ENCODE results near the gene DUSP3.

DUSP3 gene

GRCh38 chr17:43767713-43768059, 11.1 kb downstream of the DUSP3 start:
- no peak for DNase-seq

- no peak for DNase-seq
These were observed 11.6 kb downstream of the DUSP3 start for GRCh38 chr17:43767053-43767712.

GRCh38 chr17:43766413-43767052, 12.2 kb downstream of the DUSP3 start:
- DNase-seq = peak; percentile 38

DNA sequence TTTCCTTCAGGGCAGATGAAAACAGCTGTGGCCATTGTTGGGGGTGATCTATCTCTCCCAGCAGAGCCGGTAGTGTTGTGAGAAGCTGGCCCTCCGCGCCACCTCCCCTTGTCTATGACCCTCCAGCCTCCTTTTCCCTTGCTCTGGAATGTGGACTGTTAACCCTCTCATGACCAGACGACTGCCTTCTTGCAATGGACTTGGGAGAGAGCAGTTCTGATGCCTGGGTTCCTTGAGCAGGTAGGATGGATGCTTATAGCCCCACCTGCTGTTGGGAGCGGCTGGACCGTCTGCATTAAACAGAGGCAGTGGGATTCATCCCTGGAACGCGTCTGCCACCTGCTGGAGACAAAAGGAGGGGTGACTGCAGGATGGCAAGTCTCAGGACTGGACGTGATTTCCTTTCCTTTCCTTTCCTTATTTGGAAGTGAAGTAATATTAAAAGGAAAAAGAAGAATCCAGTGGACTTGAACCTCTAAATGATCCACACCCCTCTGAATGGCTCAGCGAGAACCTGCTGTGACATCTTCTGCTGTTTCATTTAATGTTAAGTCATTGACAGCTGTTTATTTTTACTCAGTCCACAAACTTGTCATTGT, 18.4 kb downstream of the DUSP3 start:
- DNase-seq = peak; percentile 93

DNA sequence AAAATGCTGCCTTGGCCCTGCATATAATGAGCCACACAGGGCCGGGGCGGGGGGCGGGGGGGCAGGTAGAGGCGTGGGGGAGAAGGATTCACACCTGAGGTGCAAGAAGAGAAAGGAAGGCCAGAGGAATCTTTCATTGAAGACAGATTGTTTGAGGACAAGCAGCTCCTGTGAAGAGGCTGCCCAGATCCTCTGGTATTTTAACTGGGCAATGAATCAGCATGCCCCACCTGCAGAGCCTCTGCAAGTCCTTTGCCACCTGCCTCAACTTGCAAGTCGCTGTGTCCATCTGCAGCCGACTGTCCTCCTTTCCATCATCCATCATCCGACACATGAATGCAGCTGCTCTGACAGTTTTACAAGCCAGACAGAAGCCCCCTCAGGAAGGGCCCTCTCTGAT, 18.9 kb downstream of the DUSP3 start:
- no peak for DNase-seq

GRCh38 chr17:43758497-43759174, 20.1 kb downstream of the DUSP3 start, which contains the start of gene SOST:
Gene SOST, minus strand, starts transcription at chr17:43758791. Its CDS starts 50 bp downstream, at chr17:43758741.
- DNase-seq = no peak

- DNase-seq = no peak
These were observed 20.7 kb downstream of the DUSP3 start for GRCh38 chr17:43758086-43758485.

DNA sequence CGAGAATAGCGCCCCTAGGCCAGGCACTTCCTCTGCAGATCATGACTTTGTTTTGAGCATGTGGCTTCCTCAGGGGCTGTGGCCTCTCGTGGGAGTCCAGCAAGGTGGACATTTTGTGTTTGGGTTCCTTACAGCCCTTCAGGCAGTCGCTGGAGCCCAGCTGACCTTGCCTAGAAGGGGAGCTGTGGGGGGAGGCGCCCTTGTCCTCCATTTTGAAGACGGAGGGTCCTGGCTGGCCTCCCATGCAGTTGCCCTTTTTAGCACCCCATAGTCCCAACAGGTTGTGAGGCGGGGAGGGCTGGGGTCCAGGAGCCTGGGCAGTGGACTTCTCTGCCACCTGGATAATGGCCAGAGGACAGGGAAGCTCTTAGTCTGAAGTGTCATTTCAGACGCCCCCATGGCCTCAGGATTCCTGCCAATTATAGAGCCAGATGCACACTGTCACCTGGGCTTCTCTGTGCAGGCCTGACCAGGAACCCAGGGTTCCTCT, 21.6 kb downstream of the DUSP3 start:
- no peak for DNase-seq

GRCh38 chr17:43756201-43756600, 22.6 kb downstream of the DUSP3 start:
- DNase-seq = no peak

GRCh38 chr17:43755389-43755875, 23.3 kb downstream of the DUSP3 start:
- peak; percentile 24 for DNase-seq

DNA sequence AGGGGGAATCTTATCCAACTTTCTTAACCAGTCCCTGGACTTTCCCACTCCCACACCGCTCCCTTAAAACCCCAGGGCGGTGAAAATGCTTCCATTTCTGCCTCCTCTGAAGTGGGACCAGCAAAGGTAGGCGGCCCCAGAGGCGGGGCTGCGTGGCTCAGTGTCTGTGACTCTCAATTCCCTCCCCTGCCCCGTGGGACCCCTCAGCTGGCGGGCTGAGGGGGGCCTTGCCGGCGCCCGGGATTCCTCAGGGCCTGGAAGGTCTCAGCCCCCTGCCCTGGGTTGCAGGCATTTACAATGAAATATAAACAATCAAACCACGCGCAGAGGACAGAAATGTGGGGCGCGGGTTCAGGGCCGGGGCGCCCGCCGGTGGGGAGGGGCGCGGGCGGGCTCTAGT, 23.8 kb downstream of the DUSP3 start:
- DNase-seq = no peak

DNA sequence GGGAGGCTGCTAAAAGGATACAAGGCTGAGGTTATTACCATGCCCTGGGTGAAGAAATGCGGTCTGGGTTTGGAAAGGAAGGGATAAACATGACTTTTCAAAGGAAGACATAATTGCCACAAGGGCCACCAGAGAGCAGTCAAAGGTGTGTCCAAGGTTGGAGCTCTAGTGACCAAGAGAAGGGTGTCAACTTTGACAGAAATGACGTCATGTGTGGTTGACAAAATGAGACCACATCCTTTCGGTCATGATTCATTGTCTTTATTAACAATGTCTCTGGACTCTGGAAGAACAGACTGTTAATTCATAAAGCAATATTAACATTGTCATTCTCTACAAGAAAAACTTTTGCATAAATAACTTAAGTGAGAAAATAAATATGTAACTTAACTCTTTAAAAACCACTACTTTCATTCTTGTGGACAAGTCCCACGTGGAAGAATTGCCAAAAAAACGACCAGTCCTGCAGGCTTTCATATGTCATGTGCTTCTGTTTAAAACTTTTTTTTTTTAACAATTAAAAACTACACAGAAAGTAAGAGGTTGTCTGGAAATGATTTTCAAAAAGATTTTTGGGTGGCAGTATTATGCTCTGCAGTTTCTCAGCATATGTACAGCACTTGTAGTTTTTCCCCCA, 25.2 kb downstream of the DUSP3 start:
- DNase-seq = peak; percentile 36

GRCh38 chr17:43750153-43750552, 28.6 kb downstream of the DUSP3 start:
- no peak for DNase-seq

DNA sequence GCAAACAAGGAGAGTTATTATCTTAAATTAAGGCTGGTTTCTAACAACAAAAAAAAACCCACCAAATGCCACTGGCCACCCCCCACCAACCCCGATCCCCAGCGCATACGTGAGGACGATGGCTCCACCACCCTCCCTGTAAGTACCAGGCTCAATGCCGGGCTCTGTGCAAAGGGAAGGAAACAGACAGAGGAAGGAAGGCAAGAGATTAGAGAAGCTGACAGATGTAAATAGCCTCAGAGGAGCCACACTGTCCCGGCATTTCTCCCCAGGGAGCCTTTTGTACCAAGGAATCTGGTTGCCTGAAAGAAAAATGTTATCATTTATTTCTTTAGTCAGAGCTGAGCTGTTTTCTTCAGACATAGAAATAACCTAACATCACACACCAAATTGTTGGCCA, 33.2 kb downstream of the DUSP3 start:
- DNase-seq = no peak

GRCh38 chr17:43741636-43742035, 37.1 kb downstream of the DUSP3 start:
- DNase-seq = no peak

DNA sequence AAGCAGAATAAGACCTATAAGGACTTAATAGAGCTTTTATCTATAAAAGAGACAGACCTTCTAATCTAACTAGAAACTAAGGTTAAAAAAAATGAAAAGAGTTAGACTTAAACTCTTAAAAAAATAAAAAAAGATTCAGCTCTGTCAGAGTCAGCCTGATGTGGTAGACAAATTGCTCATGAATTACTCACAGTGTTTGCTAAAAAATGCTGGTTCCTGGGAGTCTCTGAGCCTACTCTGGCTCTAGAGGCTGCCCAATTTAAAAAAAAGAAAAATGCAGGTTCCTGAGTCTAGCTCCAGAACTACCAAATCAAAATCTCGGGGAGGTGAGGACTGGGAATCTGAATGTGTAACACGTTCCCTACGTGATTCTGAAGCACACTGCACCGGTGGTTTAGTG, 38.2 kb downstream of the DUSP3 start:
- no peak for DNase-seq

DNA sequence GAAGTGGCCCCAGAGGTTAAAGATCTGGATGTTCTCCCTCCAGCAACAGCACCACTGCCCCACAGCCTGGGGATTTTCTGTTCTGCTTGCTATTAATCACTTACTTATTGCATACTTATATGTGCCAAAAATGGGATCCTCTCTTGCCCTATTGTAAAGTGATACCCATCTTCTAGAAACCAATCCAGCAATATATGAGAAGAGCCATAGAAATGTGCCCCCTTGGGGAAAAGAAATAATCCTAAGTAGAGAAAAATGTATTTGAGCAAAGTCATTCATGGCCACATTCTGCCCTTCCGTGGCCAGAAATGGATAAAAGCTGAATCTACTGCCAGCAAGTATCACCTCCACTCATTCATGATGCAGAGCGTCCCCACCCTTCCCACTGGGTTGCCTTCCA, 41.1 kb downstream of the DUSP3 start:
- no peak for DNase-seq

DNA sequence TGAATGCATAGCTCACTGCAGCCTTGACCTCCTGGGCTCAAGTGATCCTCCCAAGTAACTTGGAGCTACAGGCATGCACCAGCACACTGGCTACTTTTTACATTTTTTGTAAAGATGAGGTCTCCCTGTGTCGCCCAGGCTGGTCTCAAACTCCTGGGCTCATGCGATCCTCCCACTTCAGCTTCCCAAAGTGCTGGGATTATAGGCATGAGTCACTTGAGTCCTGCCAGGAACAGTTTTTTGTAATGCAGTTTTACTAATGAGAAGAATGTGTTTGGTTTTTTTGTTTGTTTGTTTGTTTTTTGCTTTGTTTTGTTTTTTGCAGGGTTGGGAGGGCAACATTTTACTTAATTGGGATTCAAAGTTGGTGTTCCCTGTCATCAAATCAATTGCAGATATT, 42.4 kb downstream of the DUSP3 start:
- DNase-seq = no peak

GRCh38 chr17:43734376-43734775, 44.4 kb downstream of the DUSP3 start:
- no peak for DNase-seq

DNA sequence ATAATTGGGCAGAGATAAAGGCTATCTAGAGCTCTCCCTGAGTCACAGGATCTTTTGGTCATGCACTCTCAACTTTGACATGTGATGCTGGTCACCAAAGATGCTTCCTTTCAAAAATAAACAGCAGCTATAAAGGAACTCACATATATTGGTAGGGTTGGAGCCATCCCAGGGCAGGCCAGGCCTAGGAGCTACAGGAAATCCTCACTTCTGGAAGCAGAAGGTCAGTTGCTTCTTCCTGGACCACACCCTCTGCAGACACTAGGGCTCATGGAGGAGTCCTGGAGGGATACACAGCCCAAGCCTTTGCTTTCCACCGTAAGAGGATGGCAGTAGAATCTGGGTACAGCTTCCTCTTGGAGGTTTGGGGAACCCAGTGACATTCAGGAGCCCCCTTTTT, 44.8 kb downstream of the DUSP3 start:
- no peak for DNase-seq

DNA sequence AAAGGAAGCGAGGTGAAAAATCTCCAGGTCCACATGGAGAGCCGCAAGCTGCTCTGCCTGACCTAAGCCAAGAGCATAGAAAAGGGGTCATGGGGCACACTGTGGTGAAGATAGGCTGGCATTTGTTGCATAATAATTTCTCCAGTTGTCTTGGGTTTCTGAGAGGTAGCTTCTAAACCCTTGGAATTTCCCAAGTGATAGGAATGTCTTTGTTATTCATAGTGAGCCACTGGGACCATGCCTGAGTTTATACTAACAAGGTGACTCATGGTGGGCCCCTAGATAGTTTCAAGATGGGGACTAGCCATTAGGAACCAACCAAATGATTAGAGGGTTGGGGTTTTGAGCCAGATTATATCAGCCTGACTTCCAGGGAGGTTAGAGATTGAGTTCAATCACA, 45.8 kb downstream of the DUSP3 start:
- no peak for DNase-seq

GRCh38 chr17:43728081-43728480, 50.7 kb downstream of the DUSP3 start:
- no peak for DNase-seq

GRCh38 chr17:43723697-43724359, 54.9 kb downstream of the DUSP3 start:
- DNase-seq = no peak

All from activated CD4-positive, alpha-beta T cell treated with anti-CD3 and anti-CD28 coated beads, Interleukin-2, Interleukin-6, amounts not matched to agents 100 ng/mL and 50 ng/mL, durations not matched to agents 16 hours and 8 hours (primary cell).